ENCODE measurements around the gene RPRML. TPM values are rescaled to one million over a fixed set of nuclear protein-coding genes. Genes with fewer than 3 reads are reported as not detected.

Gene RPRML
- total RNA-seq, 1 donor from 2014 or later, result not detected

- Mint-ChIP-seq H3K9me3 (no peaks in the 10 kb centered on the region), H3K36me3 (ENCODE audit: low read depth) (peaks cover 4% of the 10 kb centered on the region), H3K4me1 (peaks cover 22% of the 10 kb centered on the region), H3K4me3 (no peak overlapping the region), H3K27ac (no peak overlapping the region), H3K27me3 (peaks cover 9% of the 10 kb centered on the region)
- intact Hi-C loops (cut with micrococcal nuclease), result no loop called here
- no peak for TF ChIP-seq CTCF (IDR thresholded peaks at IDR 0.05)
- ChIA-PET CTCF (no interaction called here), POLR2A (interaction anchor here (0.6 kb wide), 1 partner anchor 387 kb away, joined by 3 read pairs; no protein-coding TSS in a partner anchor)
- no peak for DNase-seq
- ATAC-seq (ENCODE audit: low read depth), result no peak
Observed at GRCh38 chr17:46983782-46984181, 4.7 kb upstream of the RPRML start.

GRCh38 chr17:46982577-46982976 is 3.5 kb upstream of the RPRML start:
- intact Hi-C loops (cut with micrococcal nuclease), result no loop called here
- no peak for DNase-seq
- Mint-ChIP-seq H3K9me3 (no peaks in the 10 kb centered on the region), H3K4me3 (no peak overlapping the region), H3K27me3 (peaks cover 15% of the 10 kb centered on the region), H3K27ac (no peak overlapping the region), H3K36me3 (ENCODE audit: low read depth) (peaks cover 4% of the 10 kb centered on the region), H3K4me1 (peaks cover 26% of the 10 kb centered on the region)
- ChIA-PET CTCF (no interaction called here), POLR2A (no interaction called here)
- no peak for TF ChIP-seq CTCF (IDR thresholded peaks at IDR 0.05)
- ATAC-seq (ENCODE audit: low read depth), result no peak

- CTCF ChIA-PET, result no interaction called here
- POLR2A ChIA-PET, result no interaction called here
- H3K4me1 Mint-ChIP-seq, result peaks cover 26% of the 10 kb centered on the region
- TF ChIP-seq CTCF (IDR thresholded peaks at IDR 0.05), result no peak
- no peaks in the 10 kb centered on the region for H3K9me3 Mint-ChIP-seq
- H3K4me3 Mint-ChIP-seq, result peak overlapping the region; percentile 77
- ATAC-seq (ENCODE audit: low read depth) (peak; percentile 37), DNase-seq (peak; percentile 25)
- intact Hi-C loops (cut with micrococcal nuclease), result no loop called here
- no peak overlapping the region for H3K27ac Mint-ChIP-seq
- H3K36me3 Mint-ChIP-seq (ENCODE audit: low read depth), result peaks cover under 1% of the 10 kb centered on the region
- H3K27me3 Mint-ChIP-seq, result peaks cover 20% of the 10 kb centered on the region
Observed at GRCh38 chr17:46978489-46979146, 435 bp downstream of the RPRML start.

GRCh38 chr17:46977750-46978488 is 1.1 kb downstream of the RPRML start:
- DNase-seq (no peak), ATAC-seq (ENCODE audit: low read depth) (no peak)
- ChIA-PET POLR2A (no interaction called here), CTCF (no interaction called here)
- H3K4me3 Mint-ChIP-seq, result peak overlapping the region; percentile 77
- no peaks in the 10 kb centered on the region for H3K9me3 Mint-ChIP-seq
- intact Hi-C loops (cut with micrococcal nuclease), result no loop called here
- H3K36me3 Mint-ChIP-seq (ENCODE audit: low read depth), result no peaks in the 10 kb centered on the region
- TF ChIP-seq CTCF (IDR thresholded peaks at IDR 0.05), result no peak
- peaks cover 20% of the 10 kb centered on the region for H3K27me3 Mint-ChIP-seq
- H3K4me1 Mint-ChIP-seq, result peaks cover 25% of the 10 kb centered on the region
- H3K27ac Mint-ChIP-seq, result no peak overlapping the region

GRCh38 chr17:46977348-46977747 is 1.7 kb downstream of the RPRML start:
- Mint-ChIP-seq H3K36me3 (ENCODE audit: low read depth) (no peaks in the 10 kb centered on the region), H3K9me3 (no peaks in the 10 kb centered on the region), H3K27ac (no peak overlapping the region), H3K27me3 (peaks cover 20% of the 10 kb centered on the region), H3K4me1 (peaks cover 19% of the 10 kb centered on the region), H3K4me3 (no peak overlapping the region)
- DNase-seq (no peak), ATAC-seq (ENCODE audit: low read depth) (no peak)
- TF ChIP-seq CTCF (IDR thresholded peaks at IDR 0.05), result no peak
- intact Hi-C loops (cut with micrococcal nuclease), result no loop called here
- ChIA-PET POLR2A (no interaction called here), CTCF (no interaction called here)
